ENCODE data around the gene STMN3. TPM values are rescaled to one million over a fixed set of nuclear protein-coding genes. Genes with fewer than 3 reads are reported as not detected.
A peak's percentile ranks its signal among the peaks of the same experiment; 100 is the strongest.

The STMN3 gene
- total and polyA plus RNA-seq, 10 of the 15 experiments (the other 5 are each of a cell fraction or from before 2014, with no cell fraction given), result 0.09 to 3.6 (median 1.4) TPM; not detected in 1

- in situ Hi-C loops (cut with MboI) (no loop called here), intact Hi-C loops (cut with micrococcal nuclease; ENCODE audit: unreplicated experiment) (no loop called here)
- no TSS peak for BruUV-seq (replicated peaks)
- no peak for DNase-seq (ENCODE audit: low read depth, low spot score)
- H3K4me2 ChIP-seq (ENCODE audit: control insufficient read depth, insufficient read depth), result no peak within 1 kb of the TSS
- no peaks in the 10 kb centered on the region for H4K20me1 ChIP-seq (ENCODE audit: control insufficient read depth, insufficient read depth)
- H3K9ac ChIP-seq (ENCODE audit: control insufficient read depth, insufficient read depth, low read length), result no peak within 1 kb of the TSS
- TF ChIP-seq POLR2A (IDR thresholded peaks at IDR 0.05; ENCODE audit: low read depth, low read length) (peak; percentile 78), CREB1 (IDR thresholded peaks at IDR 0.05; ENCODE audit: low read depth) (0 out of 2 replicates have a peak, but pooled peaks have one; percentile 14), NFXL1 (IDR thresholded peaks at IDR 0.05; ENCODE audit: borderline replicate concordance) (no peak), ZSCAN29 (IDR thresholded peaks at IDR 0.05) (no peak)
- TF ChIP-seq, protein P1, sequence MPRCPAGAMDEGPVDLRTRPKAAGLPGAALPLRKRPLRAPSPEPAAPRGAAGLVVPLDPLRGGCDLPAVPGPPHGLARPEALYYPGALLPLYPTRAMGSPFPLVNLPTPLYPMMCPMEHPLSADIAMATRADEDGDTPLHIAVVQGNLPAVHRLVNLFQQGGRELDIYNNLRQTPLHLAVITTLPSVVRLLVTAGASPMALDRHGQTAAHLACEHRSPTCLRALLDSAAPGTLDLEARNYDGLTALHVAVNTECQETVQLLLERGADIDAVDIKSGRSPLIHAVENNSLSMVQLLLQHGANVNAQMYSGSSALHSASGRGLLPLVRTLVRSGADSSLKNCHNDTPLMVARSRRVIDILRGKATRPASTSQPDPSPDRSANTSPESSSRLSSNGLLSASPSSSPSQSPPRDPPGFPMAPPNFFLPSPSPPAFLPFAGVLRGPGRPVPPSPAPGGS (IDR thresholded peaks at IDR 0.05; ENCODE audit: borderline replicate concordance, insufficient read depth, low read depth, low read length, poor library complexity, severe bottlenecking), result peak; percentile 20
- no peaks in the 10 kb centered on the region for H3K9me3 ChIP-seq (replicated peaks; ENCODE audit: control insufficient read depth, insufficient read depth, low read length)
- H3K27ac ChIP-seq (ENCODE audit: control insufficient read depth, insufficient read depth), result no peak within 1 kb of the TSS
- no peaks in the 10 kb centered on the region for H3K79me2 ChIP-seq (ENCODE audit: control insufficient read depth, insufficient read depth, low read length)
- RAD21 ChIA-PET (ENCODE audit: unreplicated experiment), result interaction anchor here (0.5 kb wide), 1 partner anchor 168 kb away, joined by 3 read pairs; the partner anchor contains the start of gene TPD52L2
- 28% methylated on average over 52 of the region's 52 CpGs for WGBS (ENCODE audit: insufficient coverage, insufficient replicate concordance, low lambda C conversion rate, missing lambda C conversion rate)
- POLR2A ChIA-PET, result no interaction called here
- CTCF ChIA-PET, result interaction anchor here (0.7 kb wide), 1 partner anchor 11 kb away, joined by 3 read pairs; the partner anchor contains the start of genes ARFRP1 and ZGPAT
- H2AFZ ChIP-seq (ENCODE audit: control insufficient read depth, low read depth, low read length), result no peak within 1 kb of the TSS
- no peak within 1 kb of the TSS for H3K4me3 ChIP-seq
- SMC1A ChIA-PET (ENCODE audit: uncharacterized antibody, unreplicated experiment), result no interaction called here
- no peak for FAIRE-seq
- H3K36me3 ChIP-seq (ENCODE audit: control insufficient read depth in 2 of 2, insufficient read depth in 2 of 2, low read length in 1 of 2), result no peaks in the 10 kb centered on the region; a peak in 1 of 4 replicates
- no peak for ATAC-seq
- H3K4me1 ChIP-seq (ENCODE audit: control insufficient read depth, insufficient read depth, low read length), result peaks cover 16% of the 10 kb centered on the region
- H3K27me3 ChIP-seq (replicated peaks in 1 of 2; ENCODE audit: control insufficient read depth in 2 of 2, insufficient read depth in 2 of 2, low read length in 1 of 2), result no peaks in the 10 kb centered on the region
Observed at GRCh38 chr20:63696628-63697356, 43.6 kb upstream of the STMN3 start, which contains the start of gene TNFRSF6B. Gene TNFRSF6B, plus strand, starts transcription at chr20:63696652. Its CDS starts 116 bp downstream, at chr20:63696768.

- CTCF ChIA-PET, result no interaction called here
- Histone ChIP-seq H3K9me3 (replicated peaks; ENCODE audit: control insufficient read depth, insufficient read depth, low read length) (no peaks in the 10 kb centered on the region), H3K36me3 (ENCODE audit: control insufficient read depth in 2 of 2, insufficient read depth in 2 of 2, low read length in 1 of 2) (no peaks in the 10 kb centered on the region), H3K4me1 (ENCODE audit: control insufficient read depth, insufficient read depth, low read length) (peaks cover 16% of the 10 kb centered on the region), H3K4me2 (ENCODE audit: control insufficient read depth, insufficient read depth) (no peak overlapping the region), H2AFZ (ENCODE audit: control insufficient read depth, low read depth, low read length) (no peak overlapping the region), H3K4me3 (no peak overlapping the region), H3K27me3 (replicated peaks in 1 of 2; ENCODE audit: control insufficient read depth in 2 of 2, insufficient read depth in 2 of 2, low read length in 1 of 2) (no peaks in the 10 kb centered on the region), H3K79me2 (ENCODE audit: control insufficient read depth, insufficient read depth, low read length) (no peaks in the 10 kb centered on the region), H3K9ac (ENCODE audit: control insufficient read depth, insufficient read depth, low read length) (no peak overlapping the region), H4K20me1 (ENCODE audit: control insufficient read depth, insufficient read depth) (no peaks in the 10 kb centered on the region), H3K27ac (ENCODE audit: control insufficient read depth, insufficient read depth) (no peak overlapping the region)
- no TSS peak for BruUV-seq (replicated peaks)
- in situ Hi-C loops (cut with MboI), result no loop called here
- 12% methylated on average over 5 of the region's 6 CpGs for WGBS (ENCODE audit: insufficient coverage, insufficient replicate concordance, low lambda C conversion rate, missing lambda C conversion rate)
- RAD21 ChIA-PET (ENCODE audit: unreplicated experiment), result no interaction called here
- ATAC-seq, result peak; percentile 6; the same call in 2 of the 3 replicates
- no peak for DNase-seq (ENCODE audit: low read depth, low spot score)
- intact Hi-C loops (cut with micrococcal nuclease; ENCODE audit: unreplicated experiment), result no loop called here
- FAIRE-seq, result no peak
- SMC1A ChIA-PET (ENCODE audit: uncharacterized antibody, unreplicated experiment), result no interaction called here
- POLR2A ChIA-PET, result no interaction called here
- TF ChIP-seq RB1 (IDR thresholded peaks at IDR 0.05; ENCODE audit: borderline replicate concordance), result no peak
- TF ChIP-seq MTA3 (IDR thresholded peaks at IDR 0.05; ENCODE audit: borderline replicate concordance, low read length), result 0 out of 2 replicates have a peak, but pooled peaks have one; percentile 57
- TF ChIP-seq SMC3 (IDR thresholded peaks at IDR 0.05; ENCODE audit: borderline replicate concordance, low read length), result no peak
- TF ChIP-seq SIX5 (IDR thresholded peaks at IDR 0.05; ENCODE audit: low read depth, low read length, severe bottlenecking), result no peak
- TF ChIP-seq, protein P2, sequence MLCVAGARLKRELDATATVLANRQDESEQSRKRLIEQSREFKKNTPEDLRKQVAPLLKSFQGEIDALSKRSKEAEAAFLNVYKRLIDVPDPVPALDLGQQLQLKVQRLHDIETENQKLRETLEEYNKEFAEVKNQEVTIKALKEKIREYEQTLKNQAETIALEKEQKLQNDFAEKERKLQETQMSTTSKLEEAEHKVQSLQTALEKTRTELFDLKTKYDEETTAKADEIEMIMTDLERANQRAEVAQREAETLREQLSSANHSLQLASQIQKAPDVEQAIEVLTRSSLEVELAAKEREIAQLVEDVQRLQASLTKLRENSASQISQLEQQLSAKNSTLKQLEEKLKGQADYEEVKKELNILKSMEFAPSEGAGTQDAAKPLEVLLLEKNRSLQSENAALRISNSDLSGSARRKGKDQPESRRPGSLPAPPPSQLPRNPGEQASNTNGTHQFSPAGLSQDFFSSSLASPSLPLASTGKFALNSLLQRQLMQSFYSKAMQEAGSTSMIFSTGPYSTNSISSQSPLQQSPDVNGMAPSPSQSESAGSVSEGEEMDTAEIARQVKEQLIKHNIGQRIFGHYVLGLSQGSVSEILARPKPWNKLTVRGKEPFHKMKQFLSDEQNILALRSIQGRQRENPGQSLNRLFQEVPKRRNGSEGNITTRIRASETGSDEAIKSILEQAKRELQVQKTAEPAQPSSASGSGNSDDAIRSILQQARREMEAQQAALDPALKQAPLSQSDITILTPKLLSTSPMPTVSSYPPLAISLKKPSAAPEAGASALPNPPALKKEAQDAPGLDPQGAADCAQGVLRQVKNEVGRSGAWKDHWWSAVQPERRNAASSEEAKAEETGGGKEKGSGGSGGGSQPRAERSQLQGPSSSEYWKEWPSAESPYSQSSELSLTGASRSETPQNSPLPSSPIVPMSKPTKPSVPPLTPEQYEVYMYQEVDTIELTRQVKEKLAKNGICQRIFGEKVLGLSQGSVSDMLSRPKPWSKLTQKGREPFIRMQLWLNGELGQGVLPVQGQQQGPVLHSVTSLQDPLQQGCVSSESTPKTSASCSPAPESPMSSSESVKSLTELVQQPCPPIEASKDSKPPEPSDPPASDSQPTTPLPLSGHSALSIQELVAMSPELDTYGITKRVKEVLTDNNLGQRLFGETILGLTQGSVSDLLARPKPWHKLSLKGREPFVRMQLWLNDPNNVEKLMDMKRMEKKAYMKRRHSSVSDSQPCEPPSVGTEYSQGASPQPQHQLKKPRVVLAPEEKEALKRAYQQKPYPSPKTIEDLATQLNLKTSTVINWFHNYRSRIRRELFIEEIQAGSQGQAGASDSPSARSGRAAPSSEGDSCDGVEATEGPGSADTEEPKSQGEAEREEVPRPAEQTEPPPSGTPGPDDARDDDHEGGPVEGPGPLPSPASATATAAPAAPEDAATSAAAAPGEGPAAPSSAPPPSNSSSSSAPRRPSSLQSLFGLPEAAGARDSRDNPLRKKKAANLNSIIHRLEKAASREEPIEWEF (IDR thresholded peaks at IDR 0.05; ENCODE audit: insufficient replicate concordance, low read depth, low read length), result no peak
- TF ChIP-seq POLR2A (IDR thresholded peaks at IDR 0.05; ENCODE audit: low read depth, low read length), result peak; percentile 15; the same call in 1 of the 2 replicates
- TF ChIP-seq TARDBP (IDR thresholded peaks at IDR 0.05; ENCODE audit: borderline replicate concordance), result no peak
Observed at GRCh38 chr20:63696306-63696627, 43.0 kb upstream of the STMN3 start.
